ENCODE measurements around the gene OR56B1.

- TF ChIP-seq PHF8 (conservative IDR thresholded peaks at IDR 0.05; ENCODE audit: low read depth, low read length) (no peak), JUN (IDR thresholded peaks at IDR 0.05; ENCODE audit: low read depth, low read length) (no peak), TAF1 (IDR thresholded peaks at IDR 0.05; ENCODE audit: low read depth, low read length) (no peak)
Observed at GRCh38 chr11:5696210-5696609, 40.0 kb upstream of the OR56B1 start.

Data from H1 (cell line).